Kidney (tissue), 14 donors: ENCODE results near the gene ZFPM1. TPM values are rescaled to one million over a fixed set of nuclear protein-coding genes. Genes with fewer than 3 reads are reported as not detected.

ENCODE experiments used
- DNase-seq, 5 donors: peaks; one replicate each; pipeline ENCODE4 v3.0.0-alpha.2; 2013 to 2020
- FAIRE-seq: peaks from 2 replicates; lab custom pipeline; 2012; peaks lifted over from hg19 to GRCh38; lab: Jason Lieb, UNC
- H3K27ac ChIP-seq, 2 donors: one replicate each; pipeline ENCODE4 v1.7.0; 2013; ENCODE audit warnings: low read depth in 2 of 2, low read length in 2 of 2, inconsistent platforms in 1 of 2
- H3K27me3 ChIP-seq: one replicate; pipeline ENCODE4 v1.7.1; 2013; ENCODE audit warnings: low read length, inconsistent platforms; ENCODE audit not compliant: control insufficient read depth, insufficient read depth
- H3K36me3 ChIP-seq, 3 donors: one replicate each; pipeline versions ENCODE4 v1.7.0 to v1.7.1; 2013; ENCODE audit warnings: low read length in 3 of 3, control low read depth in 1 of 3, inconsistent platforms in 1 of 3; ENCODE audit not compliant: insufficient read depth in 3 of 3, control insufficient read depth in 2 of 3
- H3K4me1 ChIP-seq, 3 donors: one replicate each; pipeline versions ENCODE4 v1.7.0 to v1.7.1; 2013; ENCODE audit warnings: low read length in 3 of 3, inconsistent platforms in 1 of 3, low read depth in 1 of 3; ENCODE audit not compliant: control insufficient read depth in 2 of 3, insufficient read depth in 2 of 3
- H3K4me3 ChIP-seq, 3 donors: one replicate each; pipeline versions ENCODE4 v1.7.0 to v1.8.1; 2013; ENCODE audit warnings: low read length in 3 of 3, control low read depth in 1 of 3, inconsistent platforms in 1 of 3
- H3K9ac ChIP-seq, 3 donors: one replicate each; pipeline versions ENCODE4 v1.7.0 to v1.7.1; 2013; ENCODE audit warnings: low read length in 3 of 3, control low read depth in 1 of 3, inconsistent platforms in 1 of 3
- H3K9me3 ChIP-seq, 3 donors: one replicate each; pipeline versions ENCODE4 v1.7.0 to v1.7.1; 2013; ENCODE audit warnings: low read length in 3 of 3, control low read depth in 1 of 3, inconsistent platforms in 1 of 3; ENCODE audit not compliant: control insufficient read depth in 2 of 3, insufficient read depth in 1 of 3
- intact Hi-C: fragments of 100-400 bp; cut with DNase I; formaldehyde crosslinking; loops from one replicate; pipeline ENCODE4 v1.11.1; 2022
- polyA plus RNA-seq: library from polyadenylated mRNA; stranded (reverse); fragments of 350-450 nt; fragmentation: Illumina TruSeq; extraction: RNeasy Lipid Tissue Mini Kit (QIAGEN cat#74804); gene quantifications from one replicate; pipeline ENCODE4 v1.2.3, GENCODE V29; 2014; ENCODE audit warnings: low read depth, low replicate concordance; ENCODE audit not compliant: insufficient read depth
- total RNA-seq: library from RNA; stranded (reverse); fragmentation: NEBNext Ultra II Directional; extraction: Animal tissue kit (Norgen Biotek cat#: 25700); gene quantifications from one replicate; pipeline ENCODE4 v1.2.1, GENCODE V29; 2021
- TF ChIP-seq, protein P1 (sequence below): IDR thresholded peaks from 3 replicates; pipeline ENCODE4 v1.5.1; 2012; ENCODE audit warnings: mild to moderate bottlenecking, moderate library complexity, borderline replicate concordance; ENCODE audit not compliant: insufficient read depth; ENCODE audit errors: extremely low read depth
- donor health status: control.
- donor health status: control.
- donor health status: control.
- donor health status: control.
- donor health status: control.
- donor health status: DM: yes; HTN: yes; CAD: no.
- donor health status: Normal renal cell carcinoma (clear cell type).

ZFPM1 gene
- total and polyA plus RNA-seq, 2 donors from 2014 or later: 1.9 to 9.2 TPM

DNA sequence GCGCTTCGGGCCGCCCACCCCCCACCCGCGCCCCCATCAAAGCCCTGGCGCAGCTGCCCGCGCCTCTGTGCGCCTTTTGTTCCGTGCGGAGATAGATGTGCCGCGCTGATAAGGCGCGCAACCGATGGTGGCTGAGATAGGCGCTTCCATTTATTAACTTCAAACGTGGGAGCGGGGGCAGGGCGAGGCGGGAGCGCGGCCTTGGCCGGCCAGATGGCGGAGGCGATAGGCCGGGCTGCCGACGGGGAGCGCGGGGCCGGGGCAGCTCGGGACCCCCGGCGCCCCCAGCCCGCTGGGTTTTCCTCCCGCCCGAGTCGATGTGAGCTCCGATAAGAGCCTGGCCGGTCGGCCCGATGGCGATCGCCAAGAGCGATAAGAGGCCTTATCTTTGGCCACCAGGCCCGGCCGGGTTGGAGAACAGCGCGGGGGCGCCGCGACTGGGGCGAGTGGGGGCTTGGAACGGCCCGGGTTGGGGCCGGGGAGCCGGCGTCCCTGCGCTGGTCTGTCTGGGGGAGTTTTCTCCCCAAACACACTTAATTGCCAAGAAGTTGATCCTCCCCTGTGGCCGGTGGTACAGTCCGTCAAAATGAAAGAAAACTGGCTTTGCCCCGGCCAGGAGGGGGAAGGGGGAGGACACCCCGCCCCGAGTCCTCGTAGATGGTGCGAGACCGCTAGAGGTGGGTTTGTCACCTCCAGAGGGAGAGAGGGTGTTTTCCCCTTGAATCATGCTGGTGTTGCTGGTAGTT, 2.7 kb downstream of the ZFPM1 start:
- Histone ChIP-seq H3K9me3 (no peaks in the 10 kb centered on the region), H3K27ac (peak overlapping the region; percentile 17 to 57), H3K4me3 (peak overlapping the region in 2 of 3 donors; percentile 32 to 49), H3K9ac (peak overlapping the region in 2 of 3 donors; percentile 55 to 58), H3K36me3 (no peaks in the 10 kb centered on the region), H3K4me1 (peaks cover 0 to 21% (median 0%) of the 10 kb centered on the region in 3 donors), H3K27me3 (no peaks in the 10 kb centered on the region)
- DNase-seq (peak in 4 of 5 donors; percentile 64 to 80 (median 79)), FAIRE-seq (no peak)
- intact Hi-C loops: no loop called here
- TF ChIP-seq, protein P1, sequence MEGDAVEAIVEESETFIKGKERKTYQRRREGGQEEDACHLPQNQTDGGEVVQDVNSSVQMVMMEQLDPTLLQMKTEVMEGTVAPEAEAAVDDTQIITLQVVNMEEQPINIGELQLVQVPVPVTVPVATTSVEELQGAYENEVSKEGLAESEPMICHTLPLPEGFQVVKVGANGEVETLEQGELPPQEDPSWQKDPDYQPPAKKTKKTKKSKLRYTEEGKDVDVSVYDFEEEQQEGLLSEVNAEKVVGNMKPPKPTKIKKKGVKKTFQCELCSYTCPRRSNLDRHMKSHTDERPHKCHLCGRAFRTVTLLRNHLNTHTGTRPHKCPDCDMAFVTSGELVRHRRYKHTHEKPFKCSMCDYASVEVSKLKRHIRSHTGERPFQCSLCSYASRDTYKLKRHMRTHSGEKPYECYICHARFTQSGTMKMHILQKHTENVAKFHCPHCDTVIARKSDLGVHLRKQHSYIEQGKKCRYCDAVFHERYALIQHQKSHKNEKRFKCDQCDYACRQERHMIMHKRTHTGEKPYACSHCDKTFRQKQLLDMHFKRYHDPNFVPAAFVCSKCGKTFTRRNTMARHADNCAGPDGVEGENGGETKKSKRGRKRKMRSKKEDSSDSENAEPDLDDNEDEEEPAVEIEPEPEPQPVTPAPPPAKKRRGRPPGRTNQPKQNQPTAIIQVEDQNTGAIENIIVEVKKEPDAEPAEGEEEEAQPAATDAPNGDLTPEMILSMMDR: no peak

- TF ChIP-seq, protein P1: no peak
- no peaks in the 10 kb centered on the region for H3K9me3 ChIP-seq
These were observed 3.5 kb downstream of the ZFPM1 start for GRCh38 chr16:88456356-88457292.

DNA sequence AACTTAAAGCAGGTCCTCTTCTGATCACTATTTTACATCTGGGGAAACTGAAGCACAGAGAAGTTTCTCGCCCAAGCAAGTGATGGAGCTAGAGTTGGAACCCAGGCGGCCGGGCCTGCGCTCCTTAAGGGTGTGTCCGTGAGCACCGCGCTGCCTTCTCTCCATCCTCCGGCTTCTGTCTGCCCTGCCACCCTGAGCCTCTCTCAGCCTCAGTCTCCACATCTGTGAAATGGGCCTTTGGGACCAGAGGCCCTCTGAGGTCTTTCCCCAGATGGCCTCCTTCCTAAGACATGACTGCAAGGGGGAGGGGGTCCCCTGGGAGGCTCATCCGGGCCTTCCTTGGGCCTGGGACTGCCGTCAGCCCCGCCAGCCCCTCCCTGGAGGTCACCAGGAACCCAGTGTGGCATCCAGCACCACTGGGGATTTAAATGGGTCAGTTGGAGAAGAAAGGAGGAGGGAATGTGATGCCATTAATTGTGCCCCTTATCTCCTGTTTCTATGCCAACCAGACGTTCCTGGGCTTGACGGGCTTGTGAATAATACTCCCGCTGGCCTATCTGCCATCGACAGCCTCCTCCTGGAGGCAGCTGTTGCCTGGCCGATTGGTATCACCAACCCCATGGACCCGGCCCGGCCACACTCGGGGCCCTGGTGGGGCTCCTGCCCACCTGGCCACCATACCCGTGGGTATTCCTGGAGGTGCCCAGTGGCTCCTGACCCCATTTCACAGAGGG, 5.1 kb downstream of the ZFPM1 start:
- H3K9ac ChIP-seq: no peak overlapping the region
- FAIRE-seq: no peak
- no peak overlapping the region for H3K4me3 ChIP-seq
- no peaks in the 10 kb centered on the region for H3K27me3 ChIP-seq
- H3K4me1 ChIP-seq: peaks cover 0 to 15% (median 0%) of the 10 kb centered on the region in 3 donors
- no peak for DNase-seq
- H3K27ac ChIP-seq: no peak overlapping the region
- no peaks in the 10 kb centered on the region for H3K36me3 ChIP-seq
- no peaks in the 10 kb centered on the region for H3K9me3 ChIP-seq
- intact Hi-C loops: no loop called here
- TF ChIP-seq, protein P1: no peak

More at GRCh38 chr16:88456356-88457292, 3.5 kb downstream of the ZFPM1 start:
- no peak for DNase-seq
- H3K27ac ChIP-seq: no peak overlapping the region
- peak overlapping the region in 1 of 3 donors; percentile 58 for H3K9ac ChIP-seq
- no peak for FAIRE-seq
- H3K36me3 ChIP-seq: no peaks in the 10 kb centered on the region
- H3K4me1 ChIP-seq: peaks cover 0 to 20% (median 0%) of the 10 kb centered on the region in 3 donors
- peak overlapping the region in 2 of 3 donors; percentile 32 to 49 for H3K4me3 ChIP-seq
- H3K27me3 ChIP-seq: no peaks in the 10 kb centered on the region
- intact Hi-C loops: no loop called here
